Neural crest cell (in vitro differentiated cells): ENCODE measurements around the gene TNC. TPM values are rescaled to one million over a fixed set of nuclear protein-coding genes. Genes with fewer than 3 reads are reported as not detected.

Experiments used
- DNase-seq: peaks from one replicate; pipeline ENCODE4 v3.0.0; 2021; ENCODE audit warnings: low read depth, mixed read lengths, low spot score
- H3K27ac Mint-ChIP-seq: one replicate; pipeline ENCODE4 v1.8.0; 2021; ENCODE audit warnings: mild to moderate bottlenecking, mixed read lengths; ENCODE audit not compliant: unreplicated experiment
- H3K27me3 Mint-ChIP-seq: 2 replicates; pipeline ENCODE4 v1.8.0; 2021; ENCODE audit warnings: low read depth, mild to moderate bottlenecking, mixed read lengths
- H3K36me3 Mint-ChIP-seq: 2 replicates; pipeline ENCODE4 v1.8.0; 2021; ENCODE audit warnings: low read depth, mild to moderate bottlenecking, mixed read lengths
- H3K4me1 Mint-ChIP-seq: 2 replicates; pipeline ENCODE4 v1.8.0; 2021; ENCODE audit warnings: mixed read lengths
- H3K4me3 Mint-ChIP-seq: one replicate; pipeline ENCODE4 v1.8.0; 2021; ENCODE audit warnings: mild to moderate bottlenecking, mixed read lengths
- H3K9me3 Mint-ChIP-seq: 2 replicates; pipeline ENCODE4 v1.8.0; 2021; ENCODE audit warnings: mixed read lengths
- CTCF ChIP-seq: fragments of 200-600 bp; sonication (generic); conservative IDR thresholded peaks from 2 replicates; pipeline ENCODE4 v1.5.0; 2021; ENCODE audit warnings: antibody characterized with exemption, mild to moderate bottlenecking
- total RNA-seq: library from RNA; stranded (reverse); gene quantifications from 2 replicates; pipeline ENCODE4 v1.2.1, GENCODE V29; 2021

TNC gene
- total RNA-seq, 1 donor from 2014 or later: 0.30 TPM

DNA sequence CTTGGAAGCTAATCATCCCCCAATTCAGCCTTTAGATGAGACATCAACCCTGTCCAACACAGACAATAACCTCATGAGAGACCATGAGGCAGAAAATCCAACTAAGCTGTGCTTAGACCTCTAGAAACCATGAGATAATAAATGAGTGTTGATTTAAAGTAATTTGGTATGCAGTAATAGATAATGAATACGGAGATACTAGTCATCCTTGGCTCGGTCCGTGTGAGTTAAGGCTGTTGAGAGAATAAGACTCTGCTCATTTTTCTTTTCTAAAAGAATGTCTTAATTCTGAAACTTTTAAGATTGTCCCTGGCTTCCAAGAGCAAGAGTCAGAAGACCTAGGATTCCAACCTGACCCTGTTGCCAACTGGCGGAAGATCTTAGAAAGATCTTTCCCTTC, 6.1 kb downstream of the TNC start:
- TF ChIP-seq CTCF: no peak
- no peaks in the 10 kb centered on the region for H3K36me3 Mint-ChIP-seq
- H3K9me3 Mint-ChIP-seq: no peaks in the 10 kb centered on the region
- no peak overlapping the region for H3K4me3 Mint-ChIP-seq
- no peaks in the 10 kb centered on the region for H3K4me1 Mint-ChIP-seq
- no peak overlapping the region for H3K27ac Mint-ChIP-seq
- H3K27me3 Mint-ChIP-seq: peaks cover 28% of the 10 kb centered on the region
- DNase-seq: no peak

GRCh38 chr9:115109486-115109885, 8.5 kb downstream of the TNC start:
- H3K4me1 Mint-ChIP-seq: no peaks in the 10 kb centered on the region
- DNase-seq: no peak
- H3K36me3 Mint-ChIP-seq: no peaks in the 10 kb centered on the region
- H3K27ac Mint-ChIP-seq: no peak overlapping the region
- no peak overlapping the region for H3K4me3 Mint-ChIP-seq
- no peak for TF ChIP-seq CTCF
- H3K9me3 Mint-ChIP-seq: no peaks in the 10 kb centered on the region
- peaks cover 8% of the 10 kb centered on the region for H3K27me3 Mint-ChIP-seq

DNA sequence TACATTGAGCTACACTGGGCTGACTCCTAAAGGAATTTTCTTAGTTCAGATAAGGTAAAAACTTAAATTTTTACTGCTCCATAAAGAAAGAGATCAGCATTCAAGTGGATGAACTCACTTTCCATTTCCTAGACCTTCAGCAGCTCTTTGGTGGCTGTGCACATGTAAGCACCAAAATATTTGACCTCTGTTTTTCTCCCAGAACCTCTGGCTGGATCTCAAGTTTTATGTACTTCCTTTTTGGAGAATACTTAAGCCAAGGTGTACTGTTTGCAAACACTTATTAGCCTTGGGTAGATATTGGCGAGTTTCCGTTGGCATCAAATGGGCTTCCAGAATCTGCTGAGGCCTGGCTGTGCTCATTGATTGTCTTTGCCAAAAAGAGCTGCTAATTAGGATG, 10.3 kb downstream of the TNC start:
- TF ChIP-seq CTCF: no peak

DNA sequence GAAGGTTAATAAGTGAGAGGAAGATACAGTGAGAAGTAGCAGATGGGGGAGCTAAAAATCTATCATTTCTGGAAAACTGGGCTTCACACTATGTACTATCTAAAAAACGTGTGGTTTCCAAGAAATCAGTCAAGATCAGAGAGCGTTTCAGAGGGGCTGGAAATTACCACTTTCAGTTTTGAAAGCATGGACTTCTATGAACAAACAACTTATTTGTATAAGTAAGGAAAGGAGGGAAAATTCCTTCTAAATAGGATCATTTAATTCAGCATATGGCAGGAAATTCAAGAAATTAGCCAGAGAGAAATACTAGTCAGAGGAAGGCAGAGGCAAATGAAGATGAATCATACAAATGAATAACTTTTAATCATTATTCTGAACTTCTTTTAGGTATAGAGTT, 11.3 kb downstream of the TNC start:
- TF ChIP-seq CTCF: no peak
- H3K4me3 Mint-ChIP-seq: no peak overlapping the region
- H3K36me3 Mint-ChIP-seq: no peaks in the 10 kb centered on the region
- no peaks in the 10 kb centered on the region for H3K4me1 Mint-ChIP-seq
- no peaks in the 10 kb centered on the region for H3K9me3 Mint-ChIP-seq
- no peaks in the 10 kb centered on the region for H3K27me3 Mint-ChIP-seq
- H3K27ac Mint-ChIP-seq: no peak overlapping the region
- no peak for DNase-seq

More for the DNA sequence above, 10.3 kb downstream of the TNC start:
- Mint-ChIP-seq H3K4me3 (no peak overlapping the region), H3K9me3 (no peaks in the 10 kb centered on the region), H3K36me3 (no peaks in the 10 kb centered on the region), H3K27ac (no peak overlapping the region), H3K27me3 (peaks cover under 1% of the 10 kb centered on the region), H3K4me1 (no peaks in the 10 kb centered on the region)
- DNase-seq: no peak

GRCh38 chr9:115106001-115106400, 12.0 kb downstream of the TNC start:
- no peaks in the 10 kb centered on the region for H3K4me1 Mint-ChIP-seq
- no peak overlapping the region for H3K4me3 Mint-ChIP-seq
- H3K9me3 Mint-ChIP-seq: no peaks in the 10 kb centered on the region
- TF ChIP-seq CTCF: no peak
- H3K27ac Mint-ChIP-seq: no peak overlapping the region
- no peaks in the 10 kb centered on the region for H3K36me3 Mint-ChIP-seq
- no peaks in the 10 kb centered on the region for H3K27me3 Mint-ChIP-seq
- no peak for DNase-seq

DNA sequence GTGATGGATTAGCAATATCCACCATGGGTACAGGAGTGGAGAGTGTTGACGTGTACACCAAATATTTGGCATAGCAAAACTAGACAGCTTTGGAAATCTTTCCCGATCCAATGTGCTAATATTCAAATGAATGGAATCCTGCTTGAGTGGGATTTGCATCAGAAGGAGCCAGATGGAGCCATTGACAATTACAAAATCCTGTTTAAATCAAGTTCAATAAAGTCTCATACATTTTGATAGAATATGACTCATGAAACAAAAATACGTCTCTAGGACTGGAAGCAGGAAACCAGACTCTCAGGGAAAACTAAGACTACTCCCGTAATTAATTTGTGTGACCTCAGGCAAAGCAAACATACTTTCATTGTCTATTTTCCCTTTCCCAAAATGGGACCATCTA, 13.0 kb downstream of the TNC start:
- H3K9me3 Mint-ChIP-seq: no peaks in the 10 kb centered on the region
- DNase-seq: no peak

More for the DNA sequence above, 13.0 kb downstream of the TNC start:
- no peak overlapping the region for H3K4me3 Mint-ChIP-seq
- no peaks in the 10 kb centered on the region for H3K27me3 Mint-ChIP-seq
- no peaks in the 10 kb centered on the region for H3K36me3 Mint-ChIP-seq
- TF ChIP-seq CTCF: no peak
- H3K27ac Mint-ChIP-seq: no peak overlapping the region
- no peaks in the 10 kb centered on the region for H3K4me1 Mint-ChIP-seq
